NOMO-1 treated with DMSO at 0.1 percent for 48 hours (cell line): ENCODE data around the gene PIK3R3.
"Not testable (repeated sequence)": the region's sequence is repeated elsewhere in the genome, so short reads cannot be mapped to it uniquely, and the experiment has no call there.

ENCODE experiments used
- DNase-seq: peaks from one replicate; lab custom pipeline; 2025; ENCODE audit not compliant: unreplicated experiment; lab: John Stamatoyannopoulos, UW

PIK3R3 gene

GRCh38 chr1:46070164-46070814, 62.1 kb downstream of the PIK3R3 start:
- peak; percentile 86 for DNase-seq

GRCh38 chr1:46068525-46068924, 63.9 kb downstream of the PIK3R3 start:
- DNase-seq = no peak

GRCh38 chr1:46067652-46068051, 64.8 kb downstream of the PIK3R3 start:
- DNase-seq = peak; percentile 10

DNA sequence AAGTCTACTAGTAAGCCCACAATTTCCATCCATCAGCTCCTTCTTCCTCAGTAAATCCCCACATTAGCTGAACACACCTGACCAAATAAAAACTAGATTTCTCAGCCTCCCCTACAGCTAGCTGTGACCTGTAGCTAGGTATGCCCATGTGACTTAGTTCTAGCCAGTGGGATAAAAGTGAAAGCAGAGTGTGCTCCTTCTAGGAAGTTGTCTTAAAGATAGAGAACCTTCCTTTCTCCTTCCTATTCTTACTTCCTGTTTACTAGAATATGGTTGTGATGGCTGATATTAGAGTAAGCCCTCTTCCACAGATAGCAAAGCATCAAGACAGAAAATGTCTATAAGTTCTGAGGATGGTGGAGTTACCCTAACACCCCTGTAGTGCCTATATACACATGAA, 67.0 kb downstream of the PIK3R3 start:
- peak; percentile 68 for DNase-seq

DNA sequence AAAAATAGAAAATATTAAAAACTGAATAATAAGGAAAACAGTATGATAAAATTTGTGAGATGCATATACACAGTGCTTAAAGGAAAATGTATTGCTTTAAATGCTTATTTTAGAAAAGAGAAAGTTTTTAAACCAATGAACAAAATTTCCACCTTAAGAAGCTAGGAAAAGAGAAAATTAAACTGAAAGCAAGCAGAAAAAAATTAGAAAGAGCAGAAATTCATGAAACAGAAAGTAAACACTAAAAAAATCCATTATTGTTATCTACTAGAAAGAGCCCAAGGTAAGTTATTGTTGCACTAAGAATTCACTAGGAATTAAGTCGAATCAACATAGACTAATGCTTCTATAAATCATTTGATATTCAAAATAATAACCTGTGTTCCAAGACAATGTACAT, 67.7 kb downstream of the PIK3R3 start:
- DNase-seq = no peak

DNA sequence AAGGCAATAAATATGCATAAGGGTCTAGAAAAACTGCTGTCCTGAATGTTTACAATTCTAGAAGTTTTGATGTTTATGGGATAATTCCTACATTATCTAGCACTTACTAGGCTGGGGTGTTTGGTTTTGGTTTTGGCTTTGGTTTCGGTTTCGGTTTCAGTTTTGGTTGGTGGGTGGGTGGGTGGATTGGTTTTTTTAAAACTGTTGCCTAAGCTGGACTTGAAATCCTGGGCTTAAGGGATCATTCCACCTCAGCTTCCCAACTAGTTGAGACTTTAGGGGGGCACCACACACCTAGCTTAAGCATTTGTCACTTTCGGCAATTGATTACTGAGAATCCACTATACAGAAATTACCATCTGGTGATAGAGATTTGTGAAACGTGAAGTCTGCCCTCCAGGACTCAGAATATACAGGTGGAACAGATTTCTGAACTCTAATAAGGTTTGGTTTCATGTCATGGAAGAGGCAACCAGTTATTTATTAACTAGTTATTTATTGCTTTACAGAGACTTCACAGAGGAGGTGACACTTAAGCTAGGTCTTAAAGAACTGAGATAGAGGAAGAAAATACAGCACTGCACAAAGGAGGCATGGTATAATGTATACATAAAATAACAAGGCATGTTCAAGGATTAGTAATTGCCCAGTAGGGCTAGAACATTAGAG, 69.6 kb downstream of the PIK3R3 start:
- no peak for DNase-seq

DNA sequence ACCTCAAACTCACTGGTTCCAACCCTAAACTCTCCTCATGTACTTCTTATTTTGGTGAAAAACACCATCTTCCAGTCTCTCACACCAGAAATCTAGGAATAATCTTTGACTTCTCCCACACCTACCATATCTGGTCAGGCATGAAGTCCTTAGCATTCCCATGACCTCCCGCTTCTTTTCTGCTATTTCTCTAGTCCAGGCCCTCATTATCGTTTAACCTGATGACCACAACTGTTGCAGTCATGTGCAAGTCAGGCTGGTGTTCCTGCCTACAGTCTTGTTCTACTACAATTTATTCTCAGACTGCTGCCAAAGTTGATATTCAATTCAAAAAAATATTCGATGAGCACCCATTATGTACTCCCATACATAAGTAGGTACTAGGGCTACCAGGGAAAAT, 71.3 kb downstream of the PIK3R3 start:
- no peak for DNase-seq

DNA sequence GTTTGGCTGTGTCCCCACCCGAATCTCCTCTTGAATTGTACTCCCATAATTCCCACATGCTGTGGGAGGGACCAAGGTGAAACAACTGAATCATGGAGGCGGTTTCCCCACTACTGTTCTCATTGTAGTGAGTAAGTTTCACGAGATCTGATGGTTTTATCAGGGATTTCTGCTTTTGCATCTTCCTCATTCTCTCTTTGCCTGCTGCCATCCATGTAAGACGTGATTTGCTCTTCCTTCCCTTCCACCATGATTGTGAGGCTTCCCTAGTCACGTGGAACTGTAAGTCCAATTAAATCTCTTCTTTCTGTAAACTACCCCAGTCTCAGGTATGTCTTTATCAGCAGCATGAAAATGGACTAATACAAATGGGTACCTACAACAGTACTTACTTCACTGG, 73.5 kb downstream of the PIK3R3 start:
- DNase-seq = no peak

GRCh38 chr1:46057781-46058180, 74.6 kb downstream of the PIK3R3 start:
- no peak for DNase-seq

GRCh38 chr1:46057215-46057614, 75.2 kb downstream of the PIK3R3 start:
- not testable (repeated sequence) for DNase-seq

DNA sequence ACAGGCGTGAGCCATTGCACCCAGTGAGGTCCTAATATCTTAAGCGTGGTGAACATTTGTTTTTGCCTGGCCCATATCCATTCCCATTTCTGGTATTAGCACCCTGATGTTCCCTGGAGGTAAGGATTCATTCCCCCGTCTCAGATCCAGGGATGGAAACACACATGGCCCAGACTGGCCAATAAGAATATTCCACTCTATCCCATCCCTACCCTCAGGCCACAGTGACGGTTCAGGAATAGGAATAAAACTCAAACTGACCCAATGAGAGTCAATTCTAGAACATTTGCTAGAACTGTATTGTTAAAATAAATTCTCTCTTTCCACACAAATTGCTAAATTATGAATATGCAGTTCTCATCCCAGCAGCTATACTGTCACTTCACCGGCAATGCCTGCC, 76.1 kb downstream of the PIK3R3 start:
- DNase-seq = no peak

DNA sequence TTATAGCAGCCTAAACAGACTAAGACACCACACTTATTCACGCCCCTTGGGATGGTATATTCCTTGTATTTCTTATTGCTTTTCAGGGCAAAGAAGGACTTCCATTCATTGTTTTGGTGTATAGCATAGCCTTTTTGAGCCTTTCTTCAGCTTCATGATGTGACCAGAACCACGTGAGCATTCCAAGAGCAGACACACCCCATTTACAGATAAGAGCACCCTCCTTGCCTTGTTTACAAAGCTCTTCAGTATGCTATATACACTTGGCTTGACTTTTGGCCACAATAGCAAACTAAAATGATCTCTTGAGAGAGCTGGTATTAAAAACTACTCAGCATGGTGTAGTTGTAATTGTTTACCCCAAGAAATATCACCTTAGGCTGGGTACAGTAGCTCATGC, 78.7 kb downstream of the PIK3R3 start:
- no peak for DNase-seq

DNA sequence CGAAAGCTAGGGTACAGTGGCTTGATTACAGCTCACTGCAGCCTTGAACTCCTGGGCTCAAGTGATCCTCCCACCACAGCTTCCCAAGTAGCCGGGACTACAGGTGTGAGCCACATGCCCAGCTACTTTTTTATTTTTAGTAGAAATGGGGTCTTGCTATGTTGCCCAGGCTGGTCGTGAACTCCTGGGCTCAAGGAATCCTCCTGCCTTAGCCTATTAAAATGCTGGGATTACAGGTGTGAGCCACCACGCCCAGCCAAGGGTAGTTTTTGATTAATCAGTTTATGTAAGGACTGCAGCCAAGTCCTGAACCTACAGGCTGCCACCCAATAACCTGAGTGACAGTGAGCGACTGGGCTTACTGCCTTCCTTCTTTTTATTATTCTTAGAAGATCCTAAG, 88.3 kb downstream of the PIK3R3 start:
- no peak for DNase-seq

GRCh38 chr1:46043458-46044017, 88.9 kb downstream of the PIK3R3 start:
- peak; percentile 98 for DNase-seq

GRCh38 chr1:46041974-46042373, 90.5 kb downstream of the PIK3R3 start:
- DNase-seq = no peak

DNA sequence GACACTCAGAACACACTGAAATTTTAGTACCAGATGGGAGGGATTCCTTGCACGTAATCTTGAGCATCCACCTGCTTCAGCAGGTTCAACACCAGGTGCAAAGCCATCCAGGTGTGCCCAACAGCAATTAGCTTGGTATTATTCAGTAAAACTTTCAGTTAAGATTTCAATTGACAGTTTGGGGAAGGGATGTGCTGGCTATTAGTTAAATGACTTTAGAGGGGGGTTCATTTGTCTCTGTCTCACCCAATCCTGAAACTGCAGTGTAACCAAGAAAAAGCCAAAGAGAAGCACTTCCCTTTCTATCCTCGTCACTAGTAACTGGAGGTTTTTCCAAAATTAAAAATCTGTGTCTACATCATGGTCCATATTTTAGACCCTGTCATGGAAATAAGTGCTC, 90.9 kb downstream of the PIK3R3 start:
- DNase-seq = peak; percentile 32

GRCh38 chr1:46039571-46040052, 92.8 kb downstream of the PIK3R3 start:
- peak; percentile 10 for DNase-seq

GRCh38 chr1:46036894-46037839, 95.3 kb downstream of the PIK3R3 start:
- peak; percentile 76 for DNase-seq

- DNase-seq = no peak
These were observed 97.6 kb downstream of the PIK3R3 start for GRCh38 chr1:46034601-46035516.
